Aorta (tissue), 5 donors: ENCODE measurements around the gene CP. TPM values are rescaled to one million over a fixed set of nuclear protein-coding genes. Genes with fewer than 3 reads are reported as not detected.

Experiments
- ATAC-seq: fragments of 200-7000 bp; cut with Tn5 transposase; one replicate; pipeline ENCODE4 v1.9.1; 2022; ENCODE audit warnings: moderate library complexity; ENCODE audit not compliant: low FRiP score
- DNase-seq, 2 donors: peaks; one replicate each; pipeline ENCODE4 v3.0.0-alpha.2; 2020
- H3K27ac ChIP-seq, 2 donors: one replicate each; pipeline ENCODE4 v1.5.1; 2013; ENCODE audit warnings: low read length in 2 of 2, mild to moderate bottlenecking in 2 of 2, moderate library complexity in 2 of 2, control low read depth in 1 of 2, inconsistent platforms in 1 of 2, low read depth in 1 of 2
- H3K27me3 ChIP-seq, 2 donors: one replicate each; pipeline ENCODE4 v1.6.1; 2013; ENCODE audit warnings: control low read depth in 1 of 2, low read length in 1 of 2, mild to moderate bottlenecking in 1 of 2, moderate library complexity in 1 of 2; ENCODE audit not compliant: insufficient read depth in 2 of 2, control insufficient read depth in 1 of 2
- H3K36me3 ChIP-seq, 2 donors: one replicate each; pipeline ENCODE4 v1.6.1; 2013; ENCODE audit warnings: control low read depth in 1 of 2, low read length in 1 of 2, mild to moderate bottlenecking in 1 of 2; ENCODE audit not compliant: insufficient read depth in 2 of 2, control insufficient read depth in 1 of 2
- H3K4me1 ChIP-seq, 2 donors: one replicate each; pipeline ENCODE4 v1.6.1; 2013; ENCODE audit warnings: low read length in 2 of 2, control low read depth in 1 of 2, mild to moderate bottlenecking in 1 of 2, moderate library complexity in 1 of 2; ENCODE audit not compliant: insufficient read depth in 2 of 2, control insufficient read depth in 1 of 2
- H3K4me3 ChIP-seq, 2 donors: one replicate each; pipeline ENCODE4 v1.5.1; 2013; ENCODE audit warnings: low read length in 2 of 2, control low read depth in 1 of 2, mild to moderate bottlenecking in 1 of 2
- H3K9me3 ChIP-seq: one replicate; pipeline ENCODE4 v1.6.1; 2013; ENCODE audit warnings: mild to moderate bottlenecking, low read length; ENCODE audit not compliant: control insufficient read depth
- WGBS, 2 donors: extraction: QIAGEN DNeasy Blood & Tissue Kit; methylation state at CpG; one replicate each; pipeline ENCODE4 v1.1.7; 2013; 5-methylcytosine and 5-hydroxymethylcytosine counted together
- intact Hi-C, 2 donors: fragments of 100-400 bp; cut with DNase I; formaldehyde crosslinking; loops; one replicate each; pipeline versions ENCODE4 v1.14.2 to v1.15.0; 2022
- polyA plus RNA-seq, 2 donors: library from polyadenylated mRNA; stranded (reverse); fragments of 200-250 nt; gene quantifications; one replicate each; pipeline ENCODE4 v1.2.3, GENCODE V29; 2013
- total RNA-seq, 2 donors: library from RNA; stranded (reverse); fragmentation: NEBNext Ultra II Directional; extraction: Animal tissue kit (Norgen Biotek cat#: 25700); gene quantifications; one replicate each; pipeline ENCODE4 v1.2.1, GENCODE V29; 2021
- donor health status: healthy with polysubstance abuse.
- donor health status: Bipolar disorder and iron deficiency.
- donor health status: DM: no; HTN: no; CAD: no.
- donor health status: DM: no; HTN: no; CAD: no.
- donor health status: DM: yes; HTN: yes; CAD: no.

Gene CP
- total and polyA plus RNA-seq, 4 donors, result 23.7 to 225 (median 30.1) TPM

DNA sequence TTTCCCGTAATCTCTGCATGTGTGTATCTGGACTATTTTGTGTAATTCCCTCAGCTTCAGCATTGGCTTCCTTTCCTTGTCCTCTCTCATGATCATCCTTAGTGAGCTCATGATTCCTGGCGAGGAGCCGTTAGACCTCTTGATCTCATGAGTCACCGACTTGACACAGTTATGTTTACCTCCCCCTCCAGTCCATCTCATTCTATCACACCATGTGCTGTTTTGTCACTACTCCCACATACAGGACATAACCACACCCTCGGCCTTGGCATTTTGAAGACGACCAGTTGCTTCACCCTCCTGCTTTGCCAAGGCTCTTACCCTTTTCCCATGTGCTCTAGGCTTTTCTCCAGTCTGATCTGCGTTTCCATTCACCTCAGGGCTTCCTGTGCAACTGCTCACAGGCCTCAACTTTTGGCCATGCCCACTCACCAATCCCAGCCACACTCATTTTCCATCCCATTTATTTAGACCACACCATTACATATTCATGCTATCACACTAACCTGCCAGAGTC, 41.5 kb downstream of the CP start:
- H3K4me3 ChIP-seq, result no peak overlapping the region
- no peaks in the 10 kb centered on the region for H3K27me3 ChIP-seq
- H3K4me1 ChIP-seq, result peaks cover 0 to 6% of the 10 kb centered on the region in 2 donors
- peaks cover 4% of the 10 kb centered on the region in 2 donors for H3K36me3 ChIP-seq
- 31 to 40% methylated on average over 7 of the region's 7 CpGs for WGBS, 2 donors
- DNase-seq (peak; percentile 83 to 90), ATAC-seq (peak; percentile 93)
- no peaks in the 10 kb centered on the region for H3K9me3 ChIP-seq
- intact Hi-C loops, result no loop called here
- peak overlapping the region in 1 of 2 donors; percentile 59 for H3K27ac ChIP-seq

DNA sequence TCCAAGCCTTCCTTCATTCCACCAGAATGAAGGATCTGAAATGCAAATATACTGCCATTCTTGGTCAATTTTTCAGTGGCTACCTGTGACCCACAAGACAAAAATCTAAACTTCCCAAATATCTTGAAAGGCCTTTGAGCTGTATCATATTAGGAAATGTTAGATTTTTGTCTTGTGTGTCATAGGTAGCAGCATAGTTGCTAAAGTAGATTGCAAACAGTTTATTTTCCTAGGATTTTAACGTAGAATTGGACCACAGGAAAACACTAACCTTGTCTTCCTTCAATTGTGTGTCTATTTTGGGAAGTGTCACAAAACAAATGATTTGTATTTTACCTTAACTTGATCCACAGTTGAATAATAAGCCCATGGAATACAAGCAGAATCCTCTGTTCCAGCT, 42.4 kb downstream of the CP start:
- H3K27me3 ChIP-seq, result no peaks in the 10 kb centered on the region
- peaks cover 0 to 6% of the 10 kb centered on the region in 2 donors for H3K4me1 ChIP-seq
- peaks cover 4 to 6% of the 10 kb centered on the region in 2 donors for H3K36me3 ChIP-seq
- DNase-seq (no peak), ATAC-seq (no peak)
- 50 to 62% methylated on average over 1 of the region's 1 CpG for WGBS, 2 donors
- no peak overlapping the region for H3K4me3 ChIP-seq
- no peaks in the 10 kb centered on the region for H3K9me3 ChIP-seq
- intact Hi-C loops, result no loop called here
- H3K27ac ChIP-seq, result no peak overlapping the region

DNA sequence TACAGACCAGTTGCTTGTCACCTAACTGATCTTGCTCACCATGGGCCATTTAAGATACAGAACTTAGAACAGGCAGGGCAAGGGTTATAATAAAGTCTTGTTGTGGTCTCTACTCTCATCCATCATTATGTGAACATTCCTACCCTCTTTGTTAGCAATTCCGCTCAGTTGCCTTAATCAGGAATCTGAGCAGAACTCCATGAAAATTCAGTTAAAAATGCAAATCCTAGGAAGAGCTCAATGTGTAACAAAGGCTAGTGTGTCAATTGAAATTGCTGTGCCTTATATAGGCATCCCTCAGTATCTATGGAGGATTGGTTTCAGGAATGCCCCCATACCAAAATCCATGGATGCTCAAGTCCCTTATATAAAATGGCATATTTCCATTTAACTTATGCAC, 44.5 kb downstream of the CP start:
- Histone ChIP-seq H3K27me3 (no peaks in the 10 kb centered on the region), H3K9me3 (no peaks in the 10 kb centered on the region), H3K27ac (no peak overlapping the region), H3K36me3 (peaks cover 4 to 6% of the 10 kb centered on the region in 2 donors), H3K4me1 (peaks cover 0 to 6% of the 10 kb centered on the region in 2 donors), H3K4me3 (no peak overlapping the region)
- intact Hi-C loops, result no loop called here
- DNase-seq (no peak), ATAC-seq (no peak)
- 97 to 100% methylated on average over 1 of the region's 1 CpG for WGBS, 2 donors

DNA sequence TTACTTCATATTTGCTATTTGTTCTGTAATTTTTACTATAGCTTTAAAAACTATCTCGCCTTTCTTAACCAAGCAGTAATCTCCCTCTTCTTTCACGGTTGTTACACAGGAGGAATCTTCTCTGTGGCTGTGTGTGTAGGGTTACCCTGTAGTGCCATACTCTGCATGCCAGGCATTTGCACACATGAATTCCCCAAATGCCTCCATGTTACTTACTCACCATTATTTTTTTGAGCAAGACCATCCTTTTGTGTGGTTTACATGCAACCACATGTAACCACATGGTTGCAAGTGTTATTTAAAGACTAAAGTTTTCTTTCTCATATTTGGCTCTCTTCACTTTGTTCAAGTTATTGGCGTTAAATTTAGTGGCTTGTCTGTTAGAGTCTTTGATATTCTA, 46.7 kb downstream of the CP start:
- WGBS, 2 donors, result 46 to 60% methylated on average over 3 of the region's 3 CpGs
- intact Hi-C loops, result no loop called here
- H3K36me3 ChIP-seq, result peaks cover 2 to 6% of the 10 kb centered on the region in 2 donors

DNA sequence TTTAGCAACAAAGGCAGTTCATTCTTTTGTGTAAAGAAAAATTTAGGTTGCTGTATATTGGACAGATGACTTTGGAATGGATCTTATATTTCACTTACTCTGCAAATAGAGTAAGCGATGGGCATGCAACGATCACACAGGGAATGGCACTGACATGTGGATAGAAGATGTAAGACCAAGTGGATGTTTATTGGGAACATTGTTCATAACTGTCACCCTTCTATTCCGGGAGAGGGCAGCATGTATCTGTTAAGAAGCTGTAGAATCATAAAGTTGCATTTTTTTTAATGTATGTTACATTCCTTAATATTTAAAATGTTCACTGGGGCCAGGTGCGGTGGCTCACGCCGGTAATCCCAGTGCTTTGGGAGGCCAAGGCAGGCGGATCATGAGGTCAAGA, 51.0 kb downstream of the CP start:
- Histone ChIP-seq H3K9me3 (no peaks in the 10 kb centered on the region), H3K27ac (no peak overlapping the region), H3K4me3 (no peak overlapping the region), H3K36me3 (peaks cover 0 to 11% of the 10 kb centered on the region in 2 donors), H3K27me3 (no peaks in the 10 kb centered on the region), H3K4me1 (no peaks in the 10 kb centered on the region)
- intact Hi-C loops, result no loop called here
- ATAC-seq, result no peak
- WGBS, 2 donors, result 97% methylated on average over 7 of the region's 7 CpGs
- no peak for DNase-seq

More for the DNA sequence above, 46.7 kb downstream of the CP start:
- no peaks in the 10 kb centered on the region for H3K9me3 ChIP-seq
- H3K27me3 ChIP-seq, result no peaks in the 10 kb centered on the region
- no peak for DNase-seq
- H3K4me1 ChIP-seq, result peaks cover 0 to under 1% of the 10 kb centered on the region in 2 donors
- ATAC-seq, result no peak
- no peak overlapping the region for H3K4me3 ChIP-seq
- peak overlapping the region in 1 of 2 donors; percentile 57 for H3K27ac ChIP-seq

DNA sequence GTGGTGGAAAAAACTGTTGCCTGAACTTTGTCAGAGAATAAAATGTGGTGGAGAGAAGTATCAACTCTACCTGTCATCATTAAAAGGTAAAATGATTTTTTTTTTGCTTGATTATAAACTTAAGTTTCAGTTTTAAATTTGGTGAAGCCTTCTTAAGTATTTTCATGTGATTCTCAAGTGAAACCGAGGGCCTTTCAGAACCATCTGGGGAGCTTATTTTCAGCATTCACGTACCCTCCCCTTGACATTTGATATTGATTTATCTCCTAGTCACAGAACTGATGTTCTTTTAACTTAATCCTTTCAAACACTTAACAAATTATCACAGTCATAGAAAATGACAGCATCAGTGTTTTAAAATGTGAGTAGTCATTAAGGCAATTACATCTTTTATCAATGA, 53.7 kb downstream of the CP start:
- intact Hi-C loops, result no loop called here
- peaks cover 4 to 12% of the 10 kb centered on the region in 2 donors for H3K36me3 ChIP-seq
- no peak for ATAC-seq

DNA sequence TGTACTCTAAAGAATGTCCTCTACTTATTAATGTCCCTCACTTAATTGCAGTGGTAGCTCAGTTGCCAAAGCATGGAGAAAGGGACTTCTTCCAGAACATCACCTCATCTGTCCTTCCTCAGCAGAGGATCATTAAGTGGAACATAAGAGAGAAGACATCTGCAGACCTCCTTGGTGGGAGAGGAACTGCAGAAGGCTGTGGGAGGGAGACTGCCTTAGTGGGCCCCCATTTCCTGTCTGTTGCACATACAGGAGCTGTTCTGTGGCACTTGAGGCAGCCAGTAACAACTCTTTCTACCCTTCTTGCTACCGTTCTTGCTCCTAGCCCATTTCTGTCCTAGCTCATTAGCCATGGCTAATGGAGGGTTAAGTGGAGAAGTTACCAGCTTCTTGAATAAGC, 58.6 kb downstream of the CP start:
- Histone ChIP-seq H3K36me3 (peaks cover 6 to 8% of the 10 kb centered on the region in 2 donors), H3K9me3 (no peaks in the 10 kb centered on the region), H3K4me1 (no peaks in the 10 kb centered on the region), H3K4me3 (no peak overlapping the region), H3K27me3 (no peaks in the 10 kb centered on the region), H3K27ac (no peak overlapping the region)
- ATAC-seq, result no peak
- no peak for DNase-seq
- WGBS, 2 donors, result 65 to 77% methylated on average over 1 of the region's 1 CpG
- intact Hi-C loops, result no loop called here

More for the DNA sequence above, 53.7 kb downstream of the CP start:
- no peaks in the 10 kb centered on the region for H3K4me1 ChIP-seq
- no peak overlapping the region for H3K27ac ChIP-seq
- H3K27me3 ChIP-seq, result no peaks in the 10 kb centered on the region
- H3K4me3 ChIP-seq, result no peak overlapping the region
- no peak for DNase-seq
- H3K9me3 ChIP-seq, result no peaks in the 10 kb centered on the region
- 84 to 86% methylated on average over 2 of the region's 2 CpGs for WGBS, 2 donors

DNA sequence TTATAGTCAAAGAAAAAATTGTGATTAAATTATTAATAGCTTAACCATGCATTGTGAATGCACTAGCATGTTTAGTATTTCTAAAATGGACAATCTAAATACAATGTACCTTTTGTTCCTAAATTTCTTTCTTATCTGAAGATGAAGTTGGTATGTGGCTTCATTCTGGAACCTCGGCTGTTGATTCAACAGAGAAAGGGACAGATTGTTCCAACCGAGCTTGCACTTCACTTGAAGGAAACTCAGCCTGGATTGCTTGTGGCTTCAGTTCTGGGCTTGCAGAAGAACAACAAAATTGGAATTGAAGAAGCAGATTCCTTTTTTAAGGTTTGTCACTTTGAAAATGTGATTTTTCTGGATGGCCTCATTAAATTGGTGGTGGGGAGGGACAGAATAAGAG, 59.6 kb downstream of the CP start:
- Histone ChIP-seq H3K9me3 (no peaks in the 10 kb centered on the region), H3K4me3 (no peak overlapping the region), H3K27me3 (no peaks in the 10 kb centered on the region), H3K4me1 (no peaks in the 10 kb centered on the region), H3K36me3 (peaks cover 7 to 8% of the 10 kb centered on the region in 2 donors), H3K27ac (no peak overlapping the region)
- intact Hi-C loops, result no loop called here
- 81 to 92% methylated on average over 2 of the region's 2 CpGs for WGBS, 2 donors
- no peak for DNase-seq
- ATAC-seq, result no peak

DNA sequence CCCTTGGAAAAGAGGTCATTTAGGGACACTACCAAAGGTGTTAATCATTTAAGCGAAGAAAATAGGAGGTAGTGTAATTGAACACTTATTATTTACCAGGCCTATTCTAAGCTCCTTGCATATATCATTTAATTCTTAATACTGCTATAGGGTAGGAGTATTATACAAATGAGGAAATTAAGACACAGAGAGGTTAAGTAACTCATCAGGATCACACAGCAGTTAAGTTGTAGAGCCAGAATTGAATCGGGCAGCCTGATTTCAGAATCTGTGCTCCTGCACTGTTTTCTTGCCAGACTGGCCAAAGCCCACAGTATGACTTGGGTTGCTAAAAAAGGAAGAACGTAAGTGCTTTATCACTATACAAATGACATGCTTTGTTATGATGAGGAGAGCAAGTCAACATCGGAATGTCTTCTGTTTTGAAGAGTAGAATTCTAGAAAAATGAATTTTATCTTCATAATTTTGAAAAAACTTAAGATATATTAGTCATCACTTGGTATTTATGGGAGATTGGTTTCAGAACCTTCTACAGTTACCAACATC, 60.8 kb downstream of the CP start:
- Histone ChIP-seq H3K27me3 (no peaks in the 10 kb centered on the region), H3K36me3 (peaks cover 7 to 10% of the 10 kb centered on the region in 2 donors), H3K4me3 (no peak overlapping the region), H3K9me3 (no peaks in the 10 kb centered on the region), H3K4me1 (no peaks in the 10 kb centered on the region), H3K27ac (no peak overlapping the region)
- no peak for DNase-seq
- intact Hi-C loops, result no loop called here
- ATAC-seq, result no peak
- WGBS, 2 donors, result 41 to 61% methylated on average over 4 of the region's 4 CpGs
